Measurements from ENCODE around the gene HCN1. TPM values are rescaled to one million over a fixed set of nuclear protein-coding genes. Genes with fewer than 3 reads are reported as not detected.

Gene HCN1
- total RNA-seq, 1 donor from 2014 or later, result not detected

DNA sequence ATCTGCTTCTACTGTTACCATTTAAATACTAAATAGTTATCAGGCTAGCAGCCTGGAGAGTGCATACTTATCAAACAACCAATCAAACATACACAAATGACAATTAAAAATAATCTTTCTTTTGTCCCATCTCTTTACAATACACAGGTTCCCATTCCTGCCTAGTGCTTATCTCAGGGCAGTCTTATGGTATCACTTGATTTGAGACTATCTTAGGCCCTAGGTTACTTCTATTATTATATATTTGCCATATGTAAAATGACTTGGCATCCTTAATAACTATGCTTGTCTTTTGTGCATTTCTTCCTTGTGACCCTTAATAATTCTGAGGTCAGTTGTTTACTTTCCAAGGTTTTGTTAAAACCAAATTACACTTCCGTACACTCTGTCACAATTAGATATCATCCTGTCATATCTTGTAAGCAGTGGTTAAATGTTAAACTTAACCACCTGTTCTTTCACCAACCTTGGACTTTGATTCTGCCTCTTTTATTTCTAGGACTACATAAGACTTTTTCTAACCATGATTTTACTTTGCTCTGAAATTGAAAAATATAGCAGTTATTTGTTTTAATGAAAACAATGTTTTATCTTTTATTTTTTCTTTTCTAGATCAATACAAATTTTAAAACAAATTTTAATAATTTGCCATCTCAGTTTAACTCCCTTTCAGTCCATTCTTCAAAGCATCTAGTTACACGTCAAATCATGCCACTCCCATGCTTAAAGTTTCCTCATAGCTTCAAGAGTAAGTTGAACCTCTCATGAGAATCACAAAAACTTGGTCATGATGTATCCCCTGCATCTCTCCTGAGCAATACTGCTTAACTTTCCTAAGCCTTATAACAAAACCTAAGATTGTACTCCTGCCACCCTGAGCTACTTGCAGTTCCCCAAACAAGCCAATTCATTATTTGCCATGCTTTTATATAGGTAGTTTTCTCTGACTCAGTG is 281.3 kb downstream of the HCN1 start:
- Histone ChIP-seq H3K36me3 (ENCODE audit: control insufficient read depth, insufficient read depth, low read length) (no peaks in the 10 kb centered on the region), H3K4me3 (ENCODE audit: low read depth, low read length) (no peak overlapping the region), H3K27me3 (ENCODE audit: control insufficient read depth, insufficient read depth, low read length) (no peaks in the 10 kb centered on the region)
- TF ChIP-seq, protein P1, sequence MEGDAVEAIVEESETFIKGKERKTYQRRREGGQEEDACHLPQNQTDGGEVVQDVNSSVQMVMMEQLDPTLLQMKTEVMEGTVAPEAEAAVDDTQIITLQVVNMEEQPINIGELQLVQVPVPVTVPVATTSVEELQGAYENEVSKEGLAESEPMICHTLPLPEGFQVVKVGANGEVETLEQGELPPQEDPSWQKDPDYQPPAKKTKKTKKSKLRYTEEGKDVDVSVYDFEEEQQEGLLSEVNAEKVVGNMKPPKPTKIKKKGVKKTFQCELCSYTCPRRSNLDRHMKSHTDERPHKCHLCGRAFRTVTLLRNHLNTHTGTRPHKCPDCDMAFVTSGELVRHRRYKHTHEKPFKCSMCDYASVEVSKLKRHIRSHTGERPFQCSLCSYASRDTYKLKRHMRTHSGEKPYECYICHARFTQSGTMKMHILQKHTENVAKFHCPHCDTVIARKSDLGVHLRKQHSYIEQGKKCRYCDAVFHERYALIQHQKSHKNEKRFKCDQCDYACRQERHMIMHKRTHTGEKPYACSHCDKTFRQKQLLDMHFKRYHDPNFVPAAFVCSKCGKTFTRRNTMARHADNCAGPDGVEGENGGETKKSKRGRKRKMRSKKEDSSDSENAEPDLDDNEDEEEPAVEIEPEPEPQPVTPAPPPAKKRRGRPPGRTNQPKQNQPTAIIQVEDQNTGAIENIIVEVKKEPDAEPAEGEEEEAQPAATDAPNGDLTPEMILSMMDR (IDR thresholded peaks at IDR 0.05; ENCODE audit: insufficient read depth, low read length, poor library complexity, severe bottlenecking), result no peak
- no peak for DNase-seq (ENCODE audit: low read depth)

- TF ChIP-seq, protein P1 (IDR thresholded peaks at IDR 0.05; ENCODE audit: insufficient read depth, low read length, poor library complexity, severe bottlenecking), result no peak
- peak; percentile 14 for DNase-seq (ENCODE audit: low read depth)
- Histone ChIP-seq H3K4me3 (ENCODE audit: low read depth, low read length) (no peak overlapping the region), H3K27me3 (ENCODE audit: control insufficient read depth, insufficient read depth, low read length) (no peaks in the 10 kb centered on the region), H3K36me3 (ENCODE audit: control insufficient read depth, insufficient read depth, low read length) (no peaks in the 10 kb centered on the region)
Measured at GRCh38 chr5:45411971-45412612, 284.1 kb downstream of the HCN1 start.

- H3K4me3 ChIP-seq (ENCODE audit: low read depth, low read length), result no peak overlapping the region
- DNase-seq (ENCODE audit: low read depth), result no peak
- TF ChIP-seq, protein P1 (IDR thresholded peaks at IDR 0.05; ENCODE audit: insufficient read depth, low read length, poor library complexity, severe bottlenecking), result no peak
- no peaks in the 10 kb centered on the region for H3K36me3 ChIP-seq (ENCODE audit: control insufficient read depth, insufficient read depth, low read length)
- no peaks in the 10 kb centered on the region for H3K27me3 ChIP-seq (ENCODE audit: control insufficient read depth, insufficient read depth, low read length)
Measured at GRCh38 chr5:45410304-45410995, 285.7 kb downstream of the HCN1 start.

GRCh38 chr5:45408067-45408466 is 288.1 kb downstream of the HCN1 start:
- no peak for DNase-seq (ENCODE audit: low read depth)
- Histone ChIP-seq H3K27me3 (ENCODE audit: control insufficient read depth, insufficient read depth, low read length) (no peaks in the 10 kb centered on the region), H3K36me3 (ENCODE audit: control insufficient read depth, insufficient read depth, low read length) (no peaks in the 10 kb centered on the region), H3K4me3 (ENCODE audit: low read depth, low read length) (no peak overlapping the region)
- TF ChIP-seq, protein P1 (IDR thresholded peaks at IDR 0.05; ENCODE audit: insufficient read depth, low read length, poor library complexity, severe bottlenecking), result no peak

DNA sequence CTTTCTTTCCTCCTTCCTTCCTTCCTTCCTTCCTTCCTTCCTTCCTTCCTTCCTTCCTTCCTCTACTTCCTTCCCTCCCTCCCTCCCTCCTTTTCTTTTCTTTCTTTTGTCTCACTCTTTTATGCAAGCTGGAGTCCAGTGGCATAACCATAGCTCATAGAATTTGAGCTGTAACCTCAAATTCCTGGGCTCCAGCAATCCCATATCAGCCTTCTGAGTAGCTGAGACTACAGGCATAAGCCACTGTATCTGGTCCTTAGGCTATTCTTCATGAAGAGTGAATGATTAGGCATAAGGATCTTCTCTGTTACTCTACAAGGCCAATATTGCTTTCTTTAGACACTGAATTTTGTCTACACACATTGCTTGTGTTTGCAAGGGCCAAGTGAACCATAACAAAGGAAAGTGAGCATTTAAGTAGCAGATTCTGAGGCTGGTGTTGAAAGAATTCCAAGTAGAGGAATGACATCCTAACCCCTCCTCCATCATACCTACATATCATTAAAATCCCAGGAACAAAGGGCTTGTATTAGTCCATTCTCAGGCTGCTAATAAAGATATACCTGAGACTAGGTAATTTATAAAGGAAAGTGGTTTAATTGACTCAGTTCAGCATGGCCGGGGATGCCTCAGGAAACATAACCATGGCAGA is 293.2 kb downstream of the HCN1 start:
- Histone ChIP-seq H3K4me3 (ENCODE audit: low read depth, low read length) (no peak overlapping the region), H3K27me3 (ENCODE audit: control insufficient read depth, insufficient read depth, low read length) (no peaks in the 10 kb centered on the region), H3K36me3 (ENCODE audit: control insufficient read depth, insufficient read depth, low read length) (no peaks in the 10 kb centered on the region)
- TF ChIP-seq, protein P1 (IDR thresholded peaks at IDR 0.05; ENCODE audit: insufficient read depth, low read length, poor library complexity, severe bottlenecking), result no peak
- DNase-seq (ENCODE audit: low read depth), result no peak

Measured in kidney epithelial cell (primary cell).